Measurements from ENCODE around the gene SLC8A3. TPM values are rescaled to one million over a fixed set of nuclear protein-coding genes. Genes with fewer than 3 reads are reported as not detected.

Gene SLC8A3
- total and polyA plus RNA-seq, 2 experiments from 2014 or later, result 0.42 to 2.6 TPM

DNA sequence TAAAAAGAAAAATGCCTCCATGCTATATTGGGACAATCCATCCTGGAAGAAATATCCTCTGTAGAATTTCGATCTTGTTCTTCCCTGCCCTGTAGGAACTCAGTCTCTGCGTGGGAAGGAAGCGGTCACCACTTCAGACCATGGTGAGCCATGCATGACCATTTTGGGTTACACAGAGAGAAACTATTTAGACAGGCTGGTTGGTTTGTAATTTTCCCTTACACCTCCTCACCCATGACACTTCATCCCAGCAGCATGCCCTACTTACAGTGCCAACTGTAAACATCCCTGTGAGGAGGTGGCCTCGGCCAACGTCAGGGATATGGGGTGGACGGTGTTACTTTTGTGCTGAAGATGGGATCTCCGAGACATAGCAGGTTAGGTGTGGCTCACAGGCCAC, 188.2 kb downstream of the SLC8A3 start:
- H3K9me3 ChIP-seq (ENCODE audit: low read depth), result no peaks in the 10 kb centered on the region
- no peak overlapping the region for H3K4me2 ChIP-seq
- TF ChIP-seq EZH2phosphoT487 (IDR thresholded peaks at IDR 0.05; ENCODE audit: low read depth, severe bottlenecking, unreplicated experiment) (no peak), CTCF (IDR thresholded peaks at IDR 0.05; ENCODE audit: poor library complexity) (no peak), EZH2 (IDR thresholded peaks at IDR 0.05; ENCODE audit: borderline replicate concordance) (no peak)
- no peak overlapping the region for H3K4me3 ChIP-seq
- no peak for DNase-seq (ENCODE audit: low spot score)
- no peaks in the 10 kb centered on the region for H4K20me1 ChIP-seq (ENCODE audit: insufficient read depth, poor library complexity, severe bottlenecking)
- H3K36me3 ChIP-seq (replicated peaks; ENCODE audit: insufficient read depth, low read depth), result no peaks in the 10 kb centered on the region
- no peaks in the 10 kb centered on the region for H3K9me2 ChIP-seq (replicated peaks; ENCODE audit: insufficient read depth)
- no peaks in the 10 kb centered on the region for H3K79me2 ChIP-seq
- H3K4me1 ChIP-seq (ENCODE audit: insufficient read depth), result peaks cover 18% of the 10 kb centered on the region
- WGBS (ENCODE audit: low lambda C conversion rate, missing lambda C conversion rate), result 95% methylated on average over 7 of the region's 7 CpGs
- no peak overlapping the region for H3K27ac ChIP-seq
- H3K27me3 ChIP-seq, result no peaks in the 10 kb centered on the region
- H2AFZ ChIP-seq, result no peak overlapping the region

DNA sequence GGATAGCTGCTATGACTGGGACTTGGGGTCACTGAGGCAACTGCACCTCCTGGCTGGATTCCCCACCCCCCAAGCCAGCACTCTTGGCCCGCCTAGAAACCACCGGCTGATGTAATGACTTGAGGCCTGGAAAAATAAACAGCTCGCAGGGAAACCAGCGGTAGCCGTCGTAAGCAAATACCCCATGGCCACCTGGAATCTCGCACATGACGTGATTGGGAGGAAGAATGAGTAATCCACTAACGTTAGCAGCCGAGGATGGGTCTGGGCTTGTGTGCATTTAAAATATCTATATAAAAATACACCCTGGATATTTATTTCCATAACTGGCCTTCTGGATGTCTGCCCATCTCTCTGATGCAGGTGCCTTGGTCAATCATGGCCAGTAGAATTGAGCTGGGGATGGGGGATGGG, 189.5 kb downstream of the SLC8A3 start:
- Histone ChIP-seq H4K20me1 (ENCODE audit: insufficient read depth, poor library complexity, severe bottlenecking) (no peaks in the 10 kb centered on the region), H3K27ac (peak overlapping the region; percentile 71), H3K4me2 (no peak overlapping the region), H3K36me3 (replicated peaks; ENCODE audit: insufficient read depth, low read depth) (no peaks in the 10 kb centered on the region), H3K9me3 (ENCODE audit: low read depth) (no peaks in the 10 kb centered on the region), H3K79me2 (no peaks in the 10 kb centered on the region), H3K4me3 (no peak overlapping the region), H3K27me3 (no peaks in the 10 kb centered on the region), H2AFZ (no peak overlapping the region), H3K4me1 (ENCODE audit: insufficient read depth) (peaks cover 8% of the 10 kb centered on the region), H3K9me2 (replicated peaks; ENCODE audit: insufficient read depth) (no peaks in the 10 kb centered on the region)
- DNase-seq (ENCODE audit: low spot score), result peak; percentile 62
- 66% methylated on average over 10 of the region's 10 CpGs for WGBS (ENCODE audit: low lambda C conversion rate, missing lambda C conversion rate)
- TF ChIP-seq EZH2 (IDR thresholded peaks at IDR 0.05; ENCODE audit: borderline replicate concordance), result no peak

DNA sequence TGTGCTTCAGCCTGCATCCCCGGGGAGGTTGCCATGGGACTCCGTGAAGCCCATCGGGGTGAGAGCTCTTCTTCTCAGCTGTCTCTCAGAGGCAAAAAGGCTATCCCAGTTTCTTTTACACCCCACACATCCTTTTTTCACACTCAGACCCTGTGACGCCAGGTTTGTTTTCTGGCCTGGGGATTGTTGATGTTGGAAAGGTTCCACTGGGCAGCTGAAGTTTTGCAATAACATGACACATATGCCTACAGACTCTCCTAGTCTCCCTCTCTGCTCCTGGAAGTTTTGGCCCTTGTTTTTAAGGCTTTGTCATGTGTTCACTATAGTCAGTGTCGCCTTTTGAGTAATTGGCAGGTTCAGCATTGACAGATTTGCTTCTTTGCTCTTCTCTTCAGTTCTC, 190.9 kb downstream of the SLC8A3 start:
- H3K4me2 ChIP-seq, result no peak overlapping the region
- TF ChIP-seq EZH2 (IDR thresholded peaks at IDR 0.05; ENCODE audit: borderline replicate concordance), result no peak
- no peaks in the 10 kb centered on the region for H3K79me2 ChIP-seq
- no peaks in the 10 kb centered on the region for H3K9me3 ChIP-seq (ENCODE audit: low read depth)
- no peak overlapping the region for H2AFZ ChIP-seq
- peak; percentile 24 for DNase-seq (ENCODE audit: low spot score)
- no peaks in the 10 kb centered on the region for H3K36me3 ChIP-seq (replicated peaks; ENCODE audit: insufficient read depth, low read depth)
- no peaks in the 10 kb centered on the region for H3K9me2 ChIP-seq (replicated peaks; ENCODE audit: insufficient read depth)
- no peaks in the 10 kb centered on the region for H3K27me3 ChIP-seq
- peaks cover 8% of the 10 kb centered on the region for H3K4me1 ChIP-seq (ENCODE audit: insufficient read depth)
- WGBS (ENCODE audit: low lambda C conversion rate, missing lambda C conversion rate), result 80% methylated on average over 5 of the region's 5 CpGs
- H4K20me1 ChIP-seq (ENCODE audit: insufficient read depth, poor library complexity, severe bottlenecking), result no peaks in the 10 kb centered on the region
- no peak overlapping the region for H3K4me3 ChIP-seq
- no peak overlapping the region for H3K27ac ChIP-seq

GRCh38 chr14:69996216-69996615, 192.5 kb downstream of the SLC8A3 start:
- Histone ChIP-seq H3K4me3 (no peak overlapping the region), H3K9me3 (ENCODE audit: low read depth) (no peaks in the 10 kb centered on the region), H3K4me1 (ENCODE audit: insufficient read depth) (peaks cover 16% of the 10 kb centered on the region), H3K79me2 (no peaks in the 10 kb centered on the region), H2AFZ (no peak overlapping the region), H3K36me3 (replicated peaks; ENCODE audit: insufficient read depth, low read depth) (no peaks in the 10 kb centered on the region), H3K27ac (peak overlapping the region; percentile 18), H4K20me1 (ENCODE audit: insufficient read depth, poor library complexity, severe bottlenecking) (no peaks in the 10 kb centered on the region), H3K27me3 (no peaks in the 10 kb centered on the region), H3K9me2 (replicated peaks; ENCODE audit: insufficient read depth) (no peaks in the 10 kb centered on the region), H3K4me2 (no peak overlapping the region)
- 88% methylated on average over 1 of the region's 1 CpG for WGBS (ENCODE audit: low lambda C conversion rate, missing lambda C conversion rate)
- DNase-seq (ENCODE audit: low spot score), result peak; percentile 28
- TF ChIP-seq EZH2phosphoT487 (IDR thresholded peaks at IDR 0.05; ENCODE audit: low read depth, severe bottlenecking, unreplicated experiment) (no peak), EZH2 (IDR thresholded peaks at IDR 0.05; ENCODE audit: borderline replicate concordance) (no peak), CTCF (IDR thresholded peaks at IDR 0.05; ENCODE audit: poor library complexity) (no peak)

Other genes with a start within 250 kb of the SLC8A3 start
- gene COX16, start 170.7 kb upstream of the SLC8A3 start, total RNA-seq, result 75.5 and 97.0 TPM in 2 replicates
- 105 and 113 TPM in 2 replicates for gene COX16, start 170.7 kb upstream of the SLC8A3 start, polyA plus RNA-seq
- gene SYNJ2BP, start 228.1 kb upstream of the SLC8A3 start, total RNA-seq, result 37.2 and 38.6 TPM in 2 replicates
- 25.9 and 35.5 TPM in 2 replicates for gene SYNJ2BP, start 228.1 kb upstream of the SLC8A3 start, polyA plus RNA-seq

Data from hepatocyte (in vitro differentiated cells).